HG03558 (cell line): ENCODE data around the gene GSTT4.
"Not testable (repeated sequence)": the region's sequence is repeated elsewhere in the genome, so short reads cannot be mapped to it uniquely, and the experiment has no call there.

ENCODE experiments used
- ATAC-seq: cut with Tn5 transposase; IDR thresholded peaks from one replicate; pipeline ENCODE4 v1.9.1; 2021; ENCODE audit warnings: moderate number of reproducible peaks; ENCODE audit not compliant: unreplicated experiment; ENCODE audit errors: extremely low read depth

Gene GSTT4

DNA sequence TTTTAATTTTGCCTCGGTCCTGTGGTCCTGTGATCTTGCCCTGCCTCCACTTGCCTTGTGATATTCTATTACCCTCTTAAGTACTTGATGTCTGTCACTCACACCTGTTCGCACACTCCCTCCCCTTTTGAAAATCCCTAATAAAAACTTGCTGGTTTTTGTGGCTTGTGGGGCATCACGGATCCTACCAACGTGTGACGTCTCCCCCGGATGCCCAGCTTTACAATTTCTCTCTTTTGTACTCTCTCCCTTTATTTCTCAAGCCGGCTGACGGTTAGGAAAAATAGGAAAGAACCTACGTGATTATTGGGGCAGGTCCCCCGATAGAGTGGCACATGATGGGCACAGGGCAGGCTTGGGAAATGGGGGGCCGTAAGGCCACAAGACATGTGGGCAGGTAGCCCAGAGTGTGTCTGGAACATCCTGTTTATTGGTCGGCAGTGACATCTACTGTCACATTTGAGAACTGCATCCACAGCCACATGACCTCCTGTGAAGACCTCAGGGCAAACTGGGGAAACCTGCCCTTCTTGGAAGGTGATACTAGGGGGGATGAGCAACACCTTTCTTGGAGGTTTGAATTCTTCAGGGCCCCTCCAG is 48.9 kb downstream of the GSTT4 start:
- ATAC-seq, result not testable (repeated sequence)

DNA sequence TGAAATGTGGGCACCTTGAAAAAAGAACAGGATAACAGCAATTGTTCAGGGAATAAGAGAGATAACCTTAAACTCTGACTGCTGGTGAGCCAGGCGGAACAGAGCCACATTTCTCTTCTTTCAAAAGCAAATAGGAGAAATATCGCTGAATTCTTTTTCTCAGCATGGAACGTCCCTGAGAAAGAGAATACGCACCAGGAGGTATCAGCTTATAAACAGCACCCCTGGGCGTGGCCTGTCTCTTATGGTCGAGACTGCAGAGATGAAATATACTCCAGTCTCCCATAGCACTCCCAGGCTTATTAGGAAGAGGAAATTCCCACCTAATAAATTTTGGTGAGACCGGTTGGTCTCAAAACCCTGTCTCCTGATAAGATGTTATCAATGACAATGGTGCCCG is 49.4 kb downstream of the GSTT4 start:
- ATAC-seq, result not testable (repeated sequence)

DNA sequence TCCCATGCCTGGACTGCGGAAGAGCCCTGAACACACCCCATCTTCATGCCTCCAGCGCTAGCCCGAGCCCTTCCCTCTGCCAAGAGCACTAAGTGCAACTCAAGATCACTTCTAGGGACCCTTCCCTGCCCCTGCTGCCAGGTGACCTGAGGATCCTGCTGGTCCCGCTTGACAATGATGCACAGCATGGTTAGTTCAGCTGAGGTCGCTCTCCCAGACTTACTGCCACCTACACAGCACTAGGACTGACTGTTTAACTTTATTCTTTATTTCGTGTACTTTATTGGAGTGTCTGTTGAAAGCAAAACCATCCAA is 50.3 kb downstream of the GSTT4 start:
- ATAC-seq, result not testable (repeated sequence)

DNA sequence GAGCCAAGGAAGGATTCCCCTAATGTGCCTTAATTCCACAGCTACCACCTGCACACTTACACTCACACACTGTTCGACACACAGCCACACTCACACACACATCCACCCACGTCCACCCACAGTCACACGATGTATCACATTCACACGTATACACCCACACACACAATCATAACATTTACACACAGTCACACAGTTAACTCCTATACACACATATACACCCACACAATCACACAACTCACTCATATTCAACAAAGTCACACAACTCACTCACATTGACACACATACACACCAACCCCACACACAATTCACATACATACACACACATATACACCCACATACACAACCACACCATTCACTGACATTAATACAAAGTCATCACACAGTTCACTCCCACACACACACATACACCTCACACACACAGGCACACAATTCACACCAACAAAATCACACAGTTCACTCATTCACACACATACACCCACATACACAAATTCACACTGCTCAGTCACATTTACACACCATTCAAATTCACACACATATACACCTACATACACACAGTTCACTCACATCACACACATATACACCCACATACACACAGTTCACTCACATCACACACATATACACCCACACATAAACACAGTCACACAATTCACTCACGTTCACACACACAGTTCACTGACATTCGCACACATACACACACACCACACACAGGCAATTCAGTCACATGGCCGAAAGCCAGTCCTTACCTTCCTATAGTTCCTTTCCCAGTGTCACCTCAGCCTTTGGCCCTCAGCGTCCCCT is 50.9 kb downstream of the GSTT4 start:
- not testable (repeated sequence) for ATAC-seq

DNA sequence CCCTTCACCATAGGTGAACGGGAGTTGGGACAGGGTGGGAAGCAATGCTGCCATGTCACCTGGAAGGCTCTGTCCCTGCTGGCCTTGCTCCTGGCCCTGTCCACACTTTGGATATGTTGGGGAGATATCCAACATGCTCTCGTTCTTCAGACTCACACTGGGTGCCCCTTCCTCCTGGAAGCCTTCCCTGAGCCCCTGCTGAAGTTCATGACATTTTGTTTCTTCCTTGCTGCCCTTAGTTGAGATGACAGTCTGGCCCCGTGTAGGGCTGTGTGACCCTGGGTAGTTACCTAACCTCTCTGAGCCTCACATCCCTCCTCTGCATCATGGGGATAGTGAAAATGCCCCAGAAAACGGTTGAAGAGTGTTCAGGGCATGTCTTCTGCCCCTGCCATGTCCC is 51.8 kb downstream of the GSTT4 start:
- ATAC-seq, result not testable (repeated sequence)

DNA sequence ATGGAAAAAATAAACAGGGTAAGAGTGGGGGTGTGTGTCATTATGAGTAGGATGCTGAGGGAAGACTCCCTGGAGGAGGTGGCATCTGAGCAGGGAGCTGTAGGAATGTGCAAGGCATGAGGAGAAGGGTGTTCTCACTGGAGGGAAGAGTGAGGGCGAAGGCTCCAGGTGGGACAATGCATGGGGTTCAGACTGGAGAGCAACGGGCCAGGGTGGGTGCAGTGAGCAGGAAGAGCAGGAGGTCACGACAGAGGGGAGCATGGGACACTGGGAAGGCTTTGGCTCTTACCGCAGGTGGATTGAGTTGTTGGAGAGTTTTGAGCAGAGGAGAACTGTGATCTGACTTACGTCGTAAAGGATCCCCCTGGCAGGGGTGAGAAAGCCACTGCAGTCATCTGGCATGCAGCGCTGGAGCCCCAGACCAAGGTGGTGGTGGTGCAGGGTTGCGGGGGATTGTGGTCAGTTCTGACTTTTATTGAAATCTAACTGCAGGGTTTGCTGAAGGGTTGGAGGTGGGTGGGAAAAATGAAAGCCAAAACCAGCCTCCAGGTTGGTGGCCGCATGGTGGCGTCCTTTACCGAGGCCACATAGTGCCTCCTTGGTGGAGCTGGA is 52.4 kb downstream of the GSTT4 start:
- ATAC-seq, result not testable (repeated sequence)

DNA sequence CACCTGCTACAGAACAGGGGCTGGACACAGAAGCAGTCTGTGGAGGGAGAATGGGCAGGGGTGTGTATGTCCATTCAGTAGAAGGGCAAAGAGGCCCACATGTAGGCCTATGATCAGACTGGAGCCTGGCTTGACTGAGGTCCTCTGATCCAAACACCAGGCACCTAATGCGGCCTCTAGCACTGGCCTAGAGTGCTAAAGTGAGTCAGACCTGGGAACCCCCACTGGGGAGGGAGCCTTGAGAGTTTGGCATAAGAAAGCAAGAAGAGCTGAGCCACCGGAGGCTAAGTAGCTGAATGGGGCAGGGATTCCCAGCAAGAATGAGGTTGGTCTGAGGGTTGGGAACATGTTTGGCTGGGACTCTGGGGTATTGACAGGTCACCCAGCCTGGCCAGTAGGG is 53.9 kb downstream of the GSTT4 start:
- ATAC-seq, result not testable (repeated sequence)

DNA sequence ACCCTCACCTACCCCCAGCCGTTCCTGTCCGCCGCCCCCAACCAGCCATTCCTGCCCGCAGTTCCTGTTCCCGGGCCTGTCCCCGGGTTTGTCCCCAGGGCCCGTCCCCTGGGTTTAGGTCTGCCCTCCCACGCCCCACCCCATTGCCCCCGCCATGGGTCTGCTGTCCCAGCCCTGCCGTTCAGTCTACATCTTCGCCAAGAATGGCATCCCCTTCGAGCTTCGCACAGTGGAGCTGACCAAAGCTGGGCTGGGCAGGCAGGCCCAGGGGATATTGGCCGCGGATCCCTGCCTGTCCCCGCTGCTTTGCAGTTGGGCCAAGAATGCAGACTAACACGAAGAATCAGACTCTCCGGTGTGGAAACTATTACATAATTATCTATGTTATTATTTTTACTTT is 55.5 kb downstream of the GSTT4 start:
- not testable (repeated sequence) for ATAC-seq
